Stimulated activated naive CD4-positive, alpha-beta T cell (primary cell): Measurements from ENCODE around the gene COBL.

Experiments used
- DNase-seq, 6 experiments: peaks; one replicate each; lab custom pipeline; 2025; lab: John Stamatoyannopoulos, UW

The COBL gene

DNA sequence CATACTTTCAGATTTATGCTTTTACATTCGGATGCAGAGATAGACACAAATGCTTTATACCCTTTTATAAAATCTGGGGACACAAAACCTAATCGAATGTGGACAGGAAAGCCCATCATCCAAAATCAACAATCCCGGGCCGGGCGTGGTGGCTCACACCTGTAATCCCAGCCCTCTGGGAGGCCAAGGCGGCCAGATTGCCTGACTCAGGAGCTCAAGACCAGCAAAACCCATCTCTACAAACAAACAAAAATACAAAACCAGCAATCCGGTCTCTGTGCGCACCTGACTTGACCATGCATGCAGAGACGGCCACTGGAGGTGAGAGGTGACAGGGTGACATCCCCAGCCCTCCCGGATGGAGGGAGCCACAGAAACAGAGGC lies 13.5 kb downstream of the COBL start:
- DNase-seq, result no peak

DNA sequence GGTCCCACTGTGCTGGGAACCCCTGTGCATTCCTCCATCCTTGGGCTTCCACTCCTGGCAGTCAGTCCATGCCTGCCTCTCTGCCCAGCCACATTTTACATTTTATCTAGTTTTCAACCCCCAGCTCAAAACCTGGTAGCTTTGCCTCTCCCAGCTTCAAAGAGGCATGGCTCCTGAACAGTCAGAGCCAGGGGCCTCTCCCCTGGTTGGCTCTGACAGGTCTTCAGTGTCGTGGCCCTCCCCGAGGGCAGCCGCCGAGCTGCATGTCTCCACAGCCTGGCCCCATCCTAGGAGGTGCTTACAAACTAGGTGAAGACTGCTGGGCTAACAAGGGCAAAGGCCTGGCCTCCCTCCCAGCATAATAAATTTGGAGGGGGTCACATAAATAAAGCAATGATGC lies 14.8 kb downstream of the COBL start:
- no peak for DNase-seq

DNA sequence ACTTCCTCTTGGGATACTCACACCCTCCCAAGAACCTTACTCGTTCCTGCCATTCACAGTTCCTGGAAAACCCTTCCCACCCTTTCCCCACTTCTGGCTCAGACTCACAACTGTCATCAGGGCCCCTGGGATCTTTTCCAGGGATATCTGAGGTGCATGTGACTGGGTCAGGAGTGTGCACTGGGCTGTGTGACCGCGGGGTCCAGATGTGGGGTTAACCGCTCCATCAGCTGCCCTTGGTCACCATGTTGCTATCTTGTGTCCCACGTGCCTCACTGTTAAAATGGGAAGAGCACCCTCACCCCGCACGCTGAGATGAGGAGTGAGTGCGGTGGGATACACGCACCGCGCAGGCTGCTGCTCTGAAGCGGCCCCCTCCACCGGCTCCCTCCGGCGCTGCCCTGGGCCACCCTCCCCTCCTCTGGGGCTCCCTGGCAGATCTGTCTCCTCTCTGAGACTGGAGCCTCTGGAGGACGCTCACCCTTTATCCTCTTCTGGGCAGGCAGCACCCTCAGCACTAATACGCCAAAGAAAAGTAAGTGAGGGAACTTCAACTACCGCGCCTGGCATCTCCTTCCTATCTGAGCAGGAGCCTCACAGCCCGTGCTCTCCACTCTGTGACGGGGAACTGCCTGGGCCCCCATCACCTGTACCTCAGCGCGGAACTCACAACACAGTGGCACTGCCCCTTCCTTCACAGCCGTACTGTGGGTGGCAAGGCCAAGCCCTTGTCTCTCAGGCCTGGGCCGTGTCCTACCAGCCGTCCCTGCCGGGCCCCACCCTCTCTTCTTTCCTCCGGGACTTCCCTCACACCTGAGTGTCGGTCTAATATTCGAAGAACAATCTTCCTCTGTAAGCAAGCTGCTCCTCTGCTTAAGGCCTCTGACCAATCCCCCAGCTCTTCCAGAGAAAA lies 15.6 kb downstream of the COBL start:
- no peak for DNase-seq

GRCh38 chr7:51299391-51300133 lies 17.0 kb downstream of the COBL start:
- no peak for DNase-seq

- no peak for DNase-seq
These were observed 17.7 kb downstream of the COBL start for GRCh38 chr7:51298912-51299311.

GRCh38 chr7:51297986-51298385 lies 18.6 kb downstream of the COBL start:
- no peak for DNase-seq

DNA sequence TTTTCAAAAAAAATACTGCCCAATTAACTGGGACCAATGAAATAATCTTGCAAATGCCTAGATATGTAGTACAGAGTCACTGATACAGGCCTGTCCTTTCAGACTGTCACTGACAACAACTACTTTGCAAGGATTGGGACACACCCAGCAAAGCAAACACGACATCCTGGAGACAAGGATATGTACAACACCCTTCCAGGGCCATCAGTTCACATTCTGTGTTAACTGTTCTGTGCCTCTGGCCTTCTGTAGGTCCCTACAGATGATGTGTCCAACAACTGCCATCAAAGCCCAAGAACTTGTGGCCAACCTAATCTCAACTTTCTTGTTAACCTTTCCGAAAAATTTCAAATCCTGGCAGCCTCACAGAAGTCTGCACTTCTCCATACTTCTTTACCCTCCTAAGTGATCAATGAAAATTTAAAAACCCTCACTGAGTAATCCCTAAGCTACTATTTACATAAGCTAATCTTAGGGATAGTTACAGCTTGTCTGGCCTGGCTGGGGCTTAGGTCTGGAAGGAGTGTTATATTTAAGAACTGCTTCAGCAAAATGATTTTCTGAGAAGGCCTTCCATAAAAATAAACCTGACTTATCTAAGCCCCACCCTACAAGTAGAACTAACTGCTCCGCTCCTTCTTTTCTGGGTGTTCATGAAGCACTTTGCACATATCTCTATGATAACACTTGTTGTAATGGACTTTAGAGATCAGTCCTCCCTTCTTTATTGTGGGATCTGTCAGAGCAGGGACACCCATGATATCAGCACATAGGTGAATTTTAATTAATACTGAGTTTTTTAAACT lies 21.0 kb downstream of the COBL start:
- DNase-seq, result no peak

DNA sequence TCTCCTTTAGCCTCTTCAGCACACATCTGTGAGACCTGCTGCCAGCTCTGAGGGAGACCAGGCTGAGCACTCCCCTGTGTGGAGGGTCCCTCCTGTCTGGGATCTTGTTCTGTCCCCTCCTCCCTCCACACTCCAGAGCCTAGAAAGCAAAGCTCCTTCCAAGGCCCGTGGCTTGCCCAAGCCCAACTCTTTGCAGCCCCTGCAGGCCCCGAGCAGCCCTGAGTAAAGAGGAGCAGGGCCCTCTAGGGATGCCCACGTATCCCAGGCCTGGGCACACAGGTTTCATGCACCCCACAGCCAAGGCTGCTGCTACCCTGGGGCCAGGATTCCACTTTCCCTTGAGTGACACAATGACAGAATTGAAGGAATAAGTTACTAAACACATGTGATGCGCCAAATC lies 24.0 kb downstream of the COBL start:
- no peak for DNase-seq

DNA sequence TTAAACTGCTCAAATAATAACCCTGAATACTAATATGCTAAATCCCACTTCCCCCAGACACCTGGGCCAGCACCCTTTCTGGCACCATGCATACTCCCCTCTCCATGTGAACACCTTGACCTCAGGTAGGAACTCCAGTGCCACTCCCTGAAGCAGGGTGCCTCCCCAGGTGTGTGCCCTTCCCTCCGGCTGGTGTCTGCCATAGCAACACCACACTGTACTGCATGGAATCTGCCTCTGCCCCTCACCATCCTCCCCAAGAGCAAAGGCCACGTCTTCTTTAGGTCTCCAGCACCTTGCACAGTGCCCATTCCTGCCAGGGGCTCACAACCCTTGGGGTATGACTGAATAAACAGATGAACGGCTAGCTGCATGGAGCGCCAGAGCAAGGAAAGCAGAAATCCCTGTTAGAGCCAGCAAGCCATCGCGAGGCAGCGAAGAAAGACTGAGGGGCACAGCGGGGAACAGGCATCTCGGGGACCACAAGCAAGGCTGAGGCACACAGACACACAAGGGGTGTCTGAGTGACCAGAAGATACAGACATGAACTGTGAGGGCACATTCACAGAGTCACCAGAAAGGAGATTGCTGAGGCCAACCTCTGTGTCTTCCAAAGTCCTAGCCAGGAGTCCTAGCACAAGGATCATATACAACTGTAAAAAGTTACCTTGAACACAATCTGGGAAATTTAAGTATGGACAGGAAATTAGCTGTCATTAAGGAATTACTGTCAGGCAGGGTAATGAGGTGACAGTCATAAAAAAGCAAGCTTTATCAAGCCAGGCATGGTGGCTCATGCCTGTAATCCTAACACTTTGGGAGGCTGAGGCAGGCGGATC lies 25.7 kb downstream of the COBL start:
- DNase-seq, result no peak

DNA sequence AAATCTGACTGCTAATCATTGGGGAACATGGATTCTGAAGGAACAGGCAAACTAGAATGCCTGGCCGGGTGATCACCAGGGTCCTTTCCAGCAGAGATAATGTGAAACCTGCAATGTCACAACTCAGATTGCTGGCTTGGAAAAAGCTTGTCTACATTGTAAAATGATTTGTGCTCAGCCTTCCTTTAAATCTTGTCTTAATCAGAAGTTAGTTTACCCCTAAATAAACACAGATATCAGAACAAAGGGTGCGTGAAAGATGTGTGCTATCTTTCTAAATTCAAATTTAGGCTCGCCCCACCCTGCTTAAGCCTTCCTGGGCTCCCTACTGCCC lies 26.3 kb downstream of the COBL start:
- DNase-seq, result no peak

DNA sequence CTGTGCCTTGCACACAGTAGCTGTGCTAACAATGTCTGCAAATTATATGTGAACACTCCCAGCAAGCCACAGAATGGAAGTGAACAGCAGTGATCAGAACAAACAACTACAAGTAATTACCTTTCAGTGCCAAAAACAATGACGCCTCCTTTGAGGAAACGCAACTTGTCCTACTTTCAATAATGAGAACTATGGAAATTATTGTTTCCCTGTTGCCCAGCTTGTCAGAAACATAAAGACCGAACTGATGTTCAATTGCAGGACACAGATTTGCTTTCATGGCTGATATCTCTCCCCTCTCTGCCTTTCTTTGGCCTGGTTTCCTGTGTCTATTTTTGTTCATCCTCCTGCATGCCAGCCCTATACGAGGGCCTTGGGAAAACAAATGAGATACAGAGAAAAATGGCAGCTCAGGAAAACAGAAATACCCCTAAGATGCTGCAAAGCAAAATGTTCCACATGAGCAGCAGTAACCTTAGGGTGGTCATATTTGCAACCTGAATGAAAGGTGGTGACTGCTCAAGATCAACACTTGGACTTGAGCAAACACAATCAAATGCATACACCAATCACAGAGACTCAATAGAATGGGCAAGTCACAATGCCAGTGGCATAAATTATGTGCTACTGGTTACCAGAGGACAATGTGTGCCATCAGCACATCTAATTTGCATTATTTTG lies 26.8 kb downstream of the COBL start:
- DNase-seq, result no peak

- DNase-seq, result no peak
These were observed 27.6 kb downstream of the COBL start for GRCh38 chr7:51288896-51289622.

DNA sequence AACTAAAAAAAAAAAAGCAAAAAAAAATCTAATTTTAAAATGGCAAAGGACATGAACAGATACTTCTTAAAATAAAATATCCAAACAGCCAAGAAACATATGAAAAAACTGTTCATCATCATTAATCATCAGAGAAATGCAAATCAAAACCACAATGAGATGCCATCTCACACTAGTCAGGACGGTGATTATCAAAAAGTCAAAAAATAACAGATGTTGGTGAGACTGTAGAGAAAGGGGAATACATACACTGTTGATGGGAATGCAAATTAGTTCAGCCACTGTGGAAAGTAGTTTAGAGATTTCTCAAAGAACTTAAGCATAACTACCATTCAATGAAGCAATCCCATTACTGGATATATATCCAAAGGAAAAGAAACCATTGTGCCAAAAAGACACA lies 30.2 kb downstream of the COBL start:
- DNase-seq, result no peak

- DNase-seq, result no peak
These were observed 36.5 kb downstream of the COBL start for GRCh38 chr7:51280156-51280555.

DNA sequence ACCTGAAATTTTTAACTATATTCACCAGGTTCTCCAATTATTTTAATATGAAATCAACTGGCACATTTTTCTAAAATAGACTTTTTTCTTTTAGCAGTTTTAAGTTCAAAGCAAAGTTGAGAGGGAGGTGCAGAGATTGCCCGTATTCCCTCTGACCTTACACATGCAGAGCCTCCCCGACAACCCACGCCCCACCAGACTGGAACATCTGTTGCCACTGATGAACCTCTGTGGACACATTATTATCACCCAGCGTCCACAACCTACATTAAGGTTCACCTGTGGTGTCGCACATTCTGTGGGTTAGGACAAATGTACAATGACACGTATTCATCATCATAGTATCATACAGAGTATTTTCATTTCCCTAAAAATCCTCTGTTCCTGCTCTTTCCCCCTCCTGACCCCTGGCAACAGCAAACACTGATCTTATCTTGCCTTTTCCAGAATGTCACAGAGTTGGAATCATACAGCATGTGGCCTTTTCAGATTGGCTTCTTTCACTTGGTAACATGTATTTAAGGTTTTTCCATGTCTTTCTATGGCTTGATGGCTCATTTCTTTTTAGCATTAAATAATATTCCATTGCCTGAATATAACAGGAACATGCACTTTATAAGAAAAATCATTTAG lies 37.1 kb downstream of the COBL start:
- no peak for DNase-seq

DNA sequence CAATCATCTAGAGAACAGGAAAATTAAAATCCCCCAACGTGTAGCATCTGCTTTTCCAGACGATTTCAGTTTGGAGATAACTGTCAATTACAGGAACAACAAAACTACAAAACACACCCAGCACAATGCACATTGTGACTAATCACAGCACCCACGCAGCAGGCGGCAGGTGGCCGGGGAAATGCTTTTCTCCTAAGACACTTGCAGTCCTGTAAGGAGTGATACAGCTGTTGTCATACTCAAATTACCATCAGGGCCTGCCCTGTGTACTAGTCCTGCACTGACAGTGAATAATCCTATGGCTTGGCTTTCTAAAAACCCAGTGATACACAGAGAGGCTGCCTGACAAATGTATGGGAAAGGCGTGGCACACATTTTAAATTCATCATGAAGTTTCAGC lies 37.8 kb downstream of the COBL start:
- DNase-seq, result no peak

DNA sequence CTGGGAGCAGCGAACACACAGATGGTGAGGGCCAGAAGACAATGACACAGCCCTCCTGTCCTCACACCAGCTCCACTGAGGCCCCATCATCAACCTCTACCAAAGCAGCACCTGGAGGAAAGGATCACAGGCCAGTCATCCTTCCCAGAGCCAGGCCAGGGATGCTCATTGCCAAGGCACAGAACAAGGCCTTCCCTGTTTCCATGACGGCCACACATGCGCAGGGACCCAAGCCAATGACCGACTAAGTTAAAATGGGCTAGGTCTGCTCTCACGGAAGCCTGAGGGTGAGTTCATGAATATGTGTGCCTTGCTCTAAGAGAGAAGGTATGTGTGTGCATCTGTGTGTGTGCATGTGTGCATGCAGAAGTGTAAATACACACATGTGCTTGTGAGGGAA lies 39.6 kb downstream of the COBL start:
- DNase-seq, result no peak

DNA sequence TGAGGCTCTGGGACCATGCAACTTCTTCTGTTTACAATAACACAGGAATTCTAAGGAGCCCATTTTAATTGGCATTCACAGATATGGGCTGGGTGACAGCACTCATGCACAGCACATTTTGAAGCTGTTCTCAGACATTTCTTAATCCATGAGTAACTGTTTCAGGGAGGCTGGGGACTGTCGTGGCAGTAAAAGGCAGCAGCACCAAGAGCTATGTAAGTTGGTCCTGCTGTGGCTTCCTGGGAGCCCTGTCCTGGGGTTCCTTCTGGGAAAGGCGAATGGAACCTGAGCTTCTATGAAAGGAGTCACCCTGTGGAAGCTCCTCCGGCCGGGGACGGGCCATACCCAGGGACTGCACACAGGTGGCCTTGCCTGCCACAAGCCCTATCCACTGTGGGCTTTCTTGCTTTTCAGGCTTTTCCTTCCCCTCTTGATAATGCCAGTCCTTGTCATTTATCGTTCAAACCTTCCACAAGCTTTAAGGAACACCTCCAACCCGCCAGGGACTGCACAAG lies 40.5 kb downstream of the COBL start:
- DNase-seq, result no peak

DNA sequence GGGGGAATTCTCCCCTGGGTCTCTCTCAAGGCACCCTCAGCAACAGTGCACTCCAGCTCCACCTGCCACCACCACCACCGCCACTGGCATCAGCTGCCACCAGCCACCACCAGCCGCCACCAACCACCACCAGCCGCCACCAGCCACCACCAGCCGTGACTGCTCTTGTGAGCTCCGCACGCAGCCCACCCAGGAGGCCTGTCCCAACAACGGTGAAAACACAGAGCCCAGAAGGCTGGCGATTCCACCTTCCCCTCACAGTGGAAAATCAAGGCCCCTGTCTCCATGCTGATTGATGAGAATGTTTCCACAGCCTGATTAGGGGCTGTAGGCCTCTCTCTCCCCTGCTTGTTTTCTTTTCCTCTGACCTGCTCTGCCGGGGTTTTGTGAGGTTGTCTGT lies 41.1 kb downstream of the COBL start:
- no peak for DNase-seq

DNA sequence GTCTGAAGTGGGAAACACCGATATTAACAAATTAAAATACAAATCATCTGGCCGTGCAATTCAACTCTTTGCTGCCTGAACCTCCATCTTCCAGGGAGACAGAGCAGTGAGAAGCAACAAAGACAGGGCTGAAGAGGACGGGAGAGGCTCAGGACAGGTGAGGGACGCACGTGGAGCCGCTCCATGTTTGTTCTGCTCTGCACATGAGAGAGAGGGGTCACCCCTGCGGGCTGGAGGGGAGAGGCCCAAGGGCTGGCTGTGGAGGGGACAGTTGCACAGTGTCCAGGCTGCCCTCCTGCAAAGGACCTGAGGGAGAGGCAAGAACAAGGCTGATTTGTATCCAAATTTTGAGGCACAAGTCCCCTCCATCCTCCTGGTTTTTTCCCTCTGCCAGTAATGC lies 41.7 kb downstream of the COBL start:
- DNase-seq, result no peak
